ENCODE results near the gene BMP6. TPM values are rescaled to one million over a fixed set of nuclear protein-coding genes. Genes with fewer than 3 reads are reported as not detected.

Gene BMP6
- polyA plus RNA-seq (2013): 2.4 and 2.7 TPM in 2 replicates

GRCh38 chr6:7725849-7726415 lies at the start of gene BMP6:
BMP6 (plus strand) TSS chr6:7726099; CDS start chr6:7726956, 857 bp downstream.
- peak; percentile 77 to 89 for DNase-seq
- H4K12ac ChIP-seq (ENCODE audit: low read depth, low read length): no peak within 1 kb of the TSS
- peak within 1 kb of the TSS; percentile 45 for H2AFZ ChIP-seq (ENCODE audit: insufficient read depth, low read length, poor library complexity)
- H3K4ac ChIP-seq (ENCODE audit: low read depth, low read length): no peak within 1 kb of the TSS
- no peak within 1 kb of the TSS for H3K27ac ChIP-seq (ENCODE audit: low read depth, low read length)
- H3K9me3 ChIP-seq (ENCODE audit: insufficient read depth, low read depth, low read length): peaks cover 2% of the 10 kb centered on the region
- H3K4me2 ChIP-seq (ENCODE audit: low read length): peak within 1 kb of the TSS; percentile 72
- H3K4me1 ChIP-seq (ENCODE audit: control insufficient read depth in 1 of 2, insufficient read depth in 2 of 2, low read length in 2 of 2): peaks cover 21 to 23% of the 10 kb centered on the region in 2 experiments
- H3K18ac ChIP-seq (ENCODE audit: low read length): no peak within 1 kb of the TSS
- peaks cover 44% of the 10 kb centered on the region for H3K27me3 ChIP-seq (ENCODE audit: insufficient read depth, low read length)
- no peaks in the 10 kb centered on the region for H3K79me2 ChIP-seq (ENCODE audit: control insufficient read depth, insufficient read depth, low read length, poor library complexity)
- H2BK12ac ChIP-seq (ENCODE audit: low read length): no peak within 1 kb of the TSS
- WGBS (ENCODE audit: extremely low coverage, insufficient coverage, insufficient read length): no CpG with 5 or more reads among the region's 69 CpGs
- no peak within 1 kb of the TSS for H3K9ac ChIP-seq (ENCODE audit: low read length)
- no peak within 1 kb of the TSS for H4K91ac ChIP-seq (ENCODE audit: low read depth, low read length)
- H3K4me3 ChIP-seq (ENCODE audit: low read depth, low read length): peak within 1 kb of the TSS; percentile 40
- H2BK120ac ChIP-seq (ENCODE audit: insufficient read depth, low read length, poor library complexity): no peak within 1 kb of the TSS
- no peak within 1 kb of the TSS for H2BK5ac ChIP-seq (ENCODE audit: low read depth, low read length, poor library complexity)
- no peaks in the 10 kb centered on the region for H3K36me3 ChIP-seq (ENCODE audit: control insufficient read depth in 1 of 2, insufficient read depth in 2 of 2, low read length in 2 of 2)
- H3K79me1 ChIP-seq (ENCODE audit: low read length): no peaks in the 10 kb centered on the region
- H3K23ac ChIP-seq (ENCODE audit: low read length): no peak within 1 kb of the TSS
- H3K14ac ChIP-seq (ENCODE audit: low read length): no peak within 1 kb of the TSS
- no peak within 1 kb of the TSS for H2AK5ac ChIP-seq (ENCODE audit: low read length)
- H4K8ac ChIP-seq (ENCODE audit: low read depth, low read length): no peak within 1 kb of the TSS

DNA sequence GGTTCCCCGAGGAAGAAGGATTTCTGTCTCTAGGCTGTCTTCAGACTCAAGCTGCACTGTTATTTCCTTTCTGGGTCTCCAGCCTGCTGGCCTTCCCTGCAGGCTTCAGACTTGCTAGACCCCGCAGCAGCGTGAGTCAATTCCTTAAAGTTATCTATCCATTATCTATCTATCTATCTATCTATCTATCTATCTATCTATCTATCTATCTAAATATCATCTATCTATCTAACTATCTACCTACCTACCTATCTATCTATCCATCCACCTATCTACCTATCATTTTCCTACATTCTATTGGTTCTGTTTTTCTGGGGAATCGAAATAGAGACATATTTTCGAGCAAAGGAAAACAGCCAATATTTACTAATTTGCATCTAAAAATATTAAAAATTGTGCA lies 48.7 kb upstream of the BMP6 start:
- Histone ChIP-seq H3K27me3 (ENCODE audit: insufficient read depth, low read length) (no peaks in the 10 kb centered on the region), H3K23ac (ENCODE audit: low read length) (no peak overlapping the region), H2AK5ac (ENCODE audit: low read length) (no peak overlapping the region), H3K4me3 (ENCODE audit: low read depth, low read length) (no peak overlapping the region), H2BK5ac (ENCODE audit: low read depth, low read length, poor library complexity) (no peak overlapping the region), H3K9me3 (ENCODE audit: insufficient read depth, low read depth, low read length) (peaks cover 3% of the 10 kb centered on the region), H3K4me2 (ENCODE audit: low read length) (no peak overlapping the region), H3K36me3 (ENCODE audit: control insufficient read depth in 1 of 2, insufficient read depth in 2 of 2, low read length in 2 of 2) (no peaks in the 10 kb centered on the region), H3K4ac (ENCODE audit: low read depth, low read length) (no peak overlapping the region), H4K8ac (ENCODE audit: low read depth, low read length) (no peak overlapping the region), H2BK120ac (ENCODE audit: insufficient read depth, low read length, poor library complexity) (no peak overlapping the region), H3K18ac (ENCODE audit: low read length) (no peak overlapping the region), H2BK12ac (ENCODE audit: low read length) (no peak overlapping the region), H3K79me1 (ENCODE audit: low read length) (peaks cover 2% of the 10 kb centered on the region), H3K79me2 (ENCODE audit: control insufficient read depth, insufficient read depth, low read length, poor library complexity) (no peaks in the 10 kb centered on the region), H4K91ac (ENCODE audit: low read depth, low read length) (no peak overlapping the region), H4K12ac (ENCODE audit: low read depth, low read length) (no peak overlapping the region), H3K27ac (ENCODE audit: low read depth, low read length) (no peak overlapping the region), H3K9ac (ENCODE audit: low read length) (no peak overlapping the region), H2AFZ (ENCODE audit: insufficient read depth, low read length, poor library complexity) (no peak overlapping the region), H3K14ac (ENCODE audit: low read length) (no peak overlapping the region), H3K4me1 (ENCODE audit: control insufficient read depth in 1 of 2, insufficient read depth in 2 of 2, low read length in 2 of 2) (peaks cover 13 to 15% of the 10 kb centered on the region in 2 experiments)
- WGBS (ENCODE audit: extremely low coverage, insufficient coverage, insufficient read length): no CpG with 5 or more reads among the region's 5 CpGs
- no peak for DNase-seq

- Histone ChIP-seq H2AFZ (ENCODE audit: insufficient read depth, low read length, poor library complexity) (peak overlapping the region; percentile 67), H4K12ac (ENCODE audit: low read depth, low read length) (peak overlapping the region; percentile 44), H3K9ac (ENCODE audit: low read length) (no peak overlapping the region), H2AK5ac (ENCODE audit: low read length) (no peak overlapping the region), H3K14ac (ENCODE audit: low read length) (peak overlapping the region; percentile 68), H3K27ac (ENCODE audit: low read depth, low read length) (no peak overlapping the region), H3K79me2 (ENCODE audit: control insufficient read depth, insufficient read depth, low read length, poor library complexity) (no peaks in the 10 kb centered on the region), H3K23ac (ENCODE audit: low read length) (no peak overlapping the region), H3K27me3 (ENCODE audit: insufficient read depth, low read length) (no peaks in the 10 kb centered on the region), H3K4ac (ENCODE audit: low read depth, low read length) (peak overlapping the region; percentile 25), H2BK12ac (ENCODE audit: low read length) (peak overlapping the region; percentile 74), H4K8ac (ENCODE audit: low read depth, low read length) (peak overlapping the region; percentile 93), H3K79me1 (ENCODE audit: low read length) (peaks cover 2% of the 10 kb centered on the region), H2BK120ac (ENCODE audit: insufficient read depth, low read length, poor library complexity) (peak overlapping the region; percentile 84), H3K4me2 (ENCODE audit: low read length) (peak overlapping the region; percentile 10), H3K9me3 (ENCODE audit: insufficient read depth, low read depth, low read length) (no peaks in the 10 kb centered on the region), H3K4me1 (ENCODE audit: control insufficient read depth in 1 of 2, insufficient read depth in 2 of 2, low read length in 2 of 2) (peaks cover 8 to 9% of the 10 kb centered on the region in 2 experiments), H3K36me3 (ENCODE audit: control insufficient read depth in 1 of 2, insufficient read depth in 2 of 2, low read length in 2 of 2) (no peaks in the 10 kb centered on the region), H2BK5ac (ENCODE audit: low read depth, low read length, poor library complexity) (no peak overlapping the region), H3K18ac (ENCODE audit: low read length) (no peak overlapping the region), H4K91ac (ENCODE audit: low read depth, low read length) (peak overlapping the region; percentile 86), H3K4me3 (ENCODE audit: low read depth, low read length) (no peak overlapping the region)
- no CpG with 5 or more reads among the region's 12 CpGs for WGBS (ENCODE audit: extremely low coverage, insufficient coverage, insufficient read length)
- peak; percentile 55 to 75 for DNase-seq
These were observed 45.4 kb upstream of the BMP6 start for GRCh38 chr6:7680393-7681075.

DNA sequence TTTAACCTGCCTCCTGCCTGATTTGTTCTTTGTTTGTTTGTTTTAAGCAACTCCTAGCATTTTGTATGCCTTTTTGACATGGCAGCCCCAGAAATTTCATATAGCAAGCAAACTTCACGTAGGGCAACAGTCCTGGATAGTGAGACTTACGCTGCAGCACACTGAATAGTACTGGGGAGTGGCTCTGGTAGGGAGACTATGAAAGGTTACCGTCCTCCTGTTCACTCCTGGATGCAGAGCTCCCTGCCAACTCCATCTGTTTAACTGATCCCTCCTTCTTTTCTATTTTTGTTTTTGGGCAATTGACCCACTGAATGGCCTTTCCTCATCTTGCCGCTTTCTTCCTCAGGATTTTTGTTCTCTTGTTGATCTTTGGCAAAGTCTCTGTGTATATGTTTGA lies 44.5 kb upstream of the BMP6 start:
- Histone ChIP-seq H3K27ac (ENCODE audit: low read depth, low read length) (no peak overlapping the region), H3K18ac (ENCODE audit: low read length) (no peak overlapping the region), H3K36me3 (ENCODE audit: control insufficient read depth in 1 of 2, insufficient read depth in 2 of 2, low read length in 2 of 2) (no peaks in the 10 kb centered on the region), H3K9me3 (ENCODE audit: insufficient read depth, low read depth, low read length) (no peaks in the 10 kb centered on the region), H3K4me1 (ENCODE audit: control insufficient read depth in 1 of 2, insufficient read depth in 2 of 2, low read length in 2 of 2) (peaks cover 8 to 9% of the 10 kb centered on the region in 2 experiments), H4K91ac (ENCODE audit: low read depth, low read length) (no peak overlapping the region), H4K8ac (ENCODE audit: low read depth, low read length) (no peak overlapping the region), H3K79me2 (ENCODE audit: control insufficient read depth, insufficient read depth, low read length, poor library complexity) (no peaks in the 10 kb centered on the region), H2AFZ (ENCODE audit: insufficient read depth, low read length, poor library complexity) (no peak overlapping the region), H3K4me3 (ENCODE audit: low read depth, low read length) (no peak overlapping the region), H3K4ac (ENCODE audit: low read depth, low read length) (no peak overlapping the region), H2BK12ac (ENCODE audit: low read length) (no peak overlapping the region), H3K23ac (ENCODE audit: low read length) (no peak overlapping the region), H3K27me3 (ENCODE audit: insufficient read depth, low read length) (no peaks in the 10 kb centered on the region), H3K4me2 (ENCODE audit: low read length) (no peak overlapping the region), H2BK120ac (ENCODE audit: insufficient read depth, low read length, poor library complexity) (no peak overlapping the region), H3K79me1 (ENCODE audit: low read length) (peaks cover 2% of the 10 kb centered on the region), H4K12ac (ENCODE audit: low read depth, low read length) (no peak overlapping the region), H3K9ac (ENCODE audit: low read length) (no peak overlapping the region), H2AK5ac (ENCODE audit: low read length) (no peak overlapping the region), H2BK5ac (ENCODE audit: low read depth, low read length, poor library complexity) (no peak overlapping the region), H3K14ac (ENCODE audit: low read length) (no peak overlapping the region)
- DNase-seq: no peak
- WGBS (ENCODE audit: extremely low coverage, insufficient coverage, insufficient read length): no CpG with 5 or more reads among the region's 4 CpGs

Measured in trophoblast cell (in vitro differentiated cells and primary cell).